DOHH2 (cell line): Measurements from ENCODE around the gene CD59.

Experiments used
- EZH2phosphoT487 ChIP-seq: fragments of 200-600 bp; sonication (generic); IDR thresholded peaks from 2 replicates; pipeline ENCODE4 v1.6.1; 2017; ENCODE audit warnings: borderline replicate concordance, mild to moderate bottlenecking, antibody characterized with exemption, low read length, moderate library complexity, mixed read lengths
- TF ChIP-seq, protein P1 (sequence below): fragments of 200-600 bp; sonication (generic); IDR thresholded peaks from one replicate; pipeline ENCODE4 v1.5.1; 2014; ENCODE audit warnings: antibody characterized with exemption, mild to moderate bottlenecking, low read depth, low read length; ENCODE audit not compliant: poor library complexity, severe bottlenecking

DNA sequence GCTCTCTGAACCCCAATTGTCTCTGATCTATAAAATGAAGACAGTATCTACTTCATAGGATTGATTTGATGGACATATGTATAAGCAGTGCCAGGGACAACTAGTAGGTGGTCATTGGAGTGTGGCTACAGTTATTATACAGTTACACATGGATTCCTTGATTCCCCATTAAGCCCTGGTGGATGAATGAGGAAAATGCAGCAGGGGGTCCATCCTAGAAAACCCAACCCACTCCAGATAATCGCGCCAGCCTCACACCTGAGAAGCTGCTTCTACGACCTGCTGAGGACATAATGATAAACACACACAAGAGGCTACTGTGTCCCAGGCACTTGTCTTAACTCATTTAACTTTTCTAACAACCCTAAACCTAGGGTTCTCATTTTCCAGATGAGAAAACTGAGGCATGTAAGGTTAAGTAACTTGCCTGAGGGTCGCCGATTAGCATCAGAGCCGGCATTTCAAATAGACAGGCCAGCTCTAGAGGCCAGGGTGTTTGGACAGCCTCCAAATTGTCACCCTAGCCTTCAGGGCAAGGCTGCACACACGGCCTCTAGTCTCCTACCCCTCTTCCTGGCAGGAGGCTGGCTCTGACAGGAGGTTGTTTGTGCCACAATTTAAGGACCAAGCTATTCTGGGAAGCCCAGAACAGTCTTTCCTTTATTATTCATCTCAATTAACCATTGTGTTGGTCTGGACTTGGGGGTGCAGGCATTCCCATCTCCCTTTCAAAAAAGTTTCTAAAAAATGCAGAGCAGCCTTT is 31.8 kb downstream of the CD59 start:
- TF ChIP-seq EZH2phosphoT487, result no peak
- TF ChIP-seq, protein P1, sequence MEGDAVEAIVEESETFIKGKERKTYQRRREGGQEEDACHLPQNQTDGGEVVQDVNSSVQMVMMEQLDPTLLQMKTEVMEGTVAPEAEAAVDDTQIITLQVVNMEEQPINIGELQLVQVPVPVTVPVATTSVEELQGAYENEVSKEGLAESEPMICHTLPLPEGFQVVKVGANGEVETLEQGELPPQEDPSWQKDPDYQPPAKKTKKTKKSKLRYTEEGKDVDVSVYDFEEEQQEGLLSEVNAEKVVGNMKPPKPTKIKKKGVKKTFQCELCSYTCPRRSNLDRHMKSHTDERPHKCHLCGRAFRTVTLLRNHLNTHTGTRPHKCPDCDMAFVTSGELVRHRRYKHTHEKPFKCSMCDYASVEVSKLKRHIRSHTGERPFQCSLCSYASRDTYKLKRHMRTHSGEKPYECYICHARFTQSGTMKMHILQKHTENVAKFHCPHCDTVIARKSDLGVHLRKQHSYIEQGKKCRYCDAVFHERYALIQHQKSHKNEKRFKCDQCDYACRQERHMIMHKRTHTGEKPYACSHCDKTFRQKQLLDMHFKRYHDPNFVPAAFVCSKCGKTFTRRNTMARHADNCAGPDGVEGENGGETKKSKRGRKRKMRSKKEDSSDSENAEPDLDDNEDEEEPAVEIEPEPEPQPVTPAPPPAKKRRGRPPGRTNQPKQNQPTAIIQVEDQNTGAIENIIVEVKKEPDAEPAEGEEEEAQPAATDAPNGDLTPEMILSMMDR, result no peak
